Neural progenitor cell (in vitro differentiated cells): Measurements from ENCODE around the gene NUDT16L1. TPM values are rescaled to one million over a fixed set of nuclear protein-coding genes. Genes with fewer than 3 reads are reported as not detected.

Experiments used
- DNase-seq: peaks from one replicate; pipeline ENCODE4 v3.0.0-alpha.2; 2016; ENCODE audit warnings: low spot score
- H2AFZ ChIP-seq: fragments of 200-600 bp; sonication (generic); replicated peaks from 2 replicates; pipeline ENCODE4 v1.6.1; 2016; ENCODE audit warnings: antibody characterized with exemption
- H3F3A ChIP-seq: fragments of 200-600 bp; sonication (generic); 2 replicates; pipeline ENCODE4 v1.6.1; 2016; ENCODE audit warnings: antibody characterized with exemption, low read depth
- H3K27ac ChIP-seq: fragments of 200-600 bp; sonication (generic); 2 replicates; pipeline ENCODE4 v1.5.1; 2016; ENCODE audit warnings: mild to moderate bottlenecking
- H3K27me3 ChIP-seq: fragments of 200-600 bp; sonication (generic); 2 replicates; pipeline ENCODE4 v1.6.1; 2016; ENCODE audit warnings: mild to moderate bottlenecking, moderate library complexity
- H3K36me3 ChIP-seq: fragments of 200-600 bp; sonication (generic); 2 replicates; pipeline ENCODE4 v1.5.1; 2016
- H3K4me1 ChIP-seq: fragments of 200-600 bp; sonication (generic); 2 replicates; pipeline ENCODE4 v1.6.1; 2016; ENCODE audit warnings: mixed run types
- H3K4me2 ChIP-seq: fragments of 200-600 bp; sonication (generic); 2 replicates; pipeline ENCODE4 v1.6.1; 2016
- H3K4me3 ChIP-seq: fragments of 200-600 bp; sonication (generic); 2 replicates; pipeline ENCODE4 v1.5.1; 2016
- H3K79me2 ChIP-seq: fragments of 200-600 bp; sonication (generic); 2 replicates; pipeline ENCODE4 v1.6.1; 2016; ENCODE audit warnings: low read depth
- H3K9ac ChIP-seq: fragments of 200-600 bp; sonication (generic); 2 replicates; pipeline ENCODE4 v1.6.1; 2016
- H3K9me3 ChIP-seq: fragments of 200-600 bp; sonication (generic); 2 replicates; pipeline ENCODE4 v1.5.1; 2016; ENCODE audit warnings: low read depth
- H4K20me1 ChIP-seq: fragments of 200-600 bp; sonication (generic); 2 replicates; pipeline ENCODE4 v1.6.1; 2016; ENCODE audit warnings: low read depth
- H3K27ac Mint-ChIP-seq: 3 replicates; pipeline ENCODE4 v1.8.0; 2021; ENCODE audit warnings: mixed read lengths
- H3K27me3 Mint-ChIP-seq: 2 replicates; pipeline ENCODE4 v1.8.0; 2022; ENCODE audit warnings: low read depth, mild to moderate bottlenecking, inconsistent platforms, moderate library complexity, mixed read lengths; ENCODE audit not compliant: insufficient read depth
- H3K36me3 Mint-ChIP-seq: 3 replicates; pipeline ENCODE4 v1.8.0; 2021; ENCODE audit warnings: mixed read lengths
- H3K4me1 Mint-ChIP-seq: 3 replicates; pipeline ENCODE4 v1.8.0; 2021; ENCODE audit warnings: mixed read lengths
- H3K4me3 Mint-ChIP-seq: 3 replicates; pipeline ENCODE4 v1.8.0; 2021; ENCODE audit warnings: mild to moderate bottlenecking, moderate library complexity, mixed read lengths
- H3K9me3 Mint-ChIP-seq: 3 replicates; pipeline ENCODE4 v1.8.0; 2020; ENCODE audit warnings: mixed read lengths
- EZH2 ChIP-seq: fragments of 200-600 bp; sonication (generic); IDR thresholded peaks from 2 replicates; pipeline ENCODE4 v1.6.1; 2017; ENCODE audit warnings: antibody characterized with exemption, mild to moderate bottlenecking, moderate library complexity
- EZH2phosphoT487 ChIP-seq: fragments of 200-600 bp; sonication (generic); IDR thresholded peaks from 2 replicates; pipeline ENCODE4 v1.6.1; 2017; ENCODE audit warnings: antibody characterized with exemption
- total RNA-seq: library from RNA; depleted of rRNA; stranded (reverse); fragments of >200 nt; gene quantifications from 2 replicates; pipeline ENCODE4 v1.2.3, GENCODE V29; 2015; ENCODE audit warnings: low replicate concordance
- TF ChIP-seq, protein P1 (sequence below): fragments of 200-600 bp; sonication (generic); IDR thresholded peaks from 2 replicates; pipeline ENCODE4 v1.5.1; 2017; ENCODE audit warnings: antibody characterized with exemption, mild to moderate bottlenecking

NUDT16L1 gene
- total RNA-seq, 1 donor from 2014 or later, result 10.9 TPM

DNA sequence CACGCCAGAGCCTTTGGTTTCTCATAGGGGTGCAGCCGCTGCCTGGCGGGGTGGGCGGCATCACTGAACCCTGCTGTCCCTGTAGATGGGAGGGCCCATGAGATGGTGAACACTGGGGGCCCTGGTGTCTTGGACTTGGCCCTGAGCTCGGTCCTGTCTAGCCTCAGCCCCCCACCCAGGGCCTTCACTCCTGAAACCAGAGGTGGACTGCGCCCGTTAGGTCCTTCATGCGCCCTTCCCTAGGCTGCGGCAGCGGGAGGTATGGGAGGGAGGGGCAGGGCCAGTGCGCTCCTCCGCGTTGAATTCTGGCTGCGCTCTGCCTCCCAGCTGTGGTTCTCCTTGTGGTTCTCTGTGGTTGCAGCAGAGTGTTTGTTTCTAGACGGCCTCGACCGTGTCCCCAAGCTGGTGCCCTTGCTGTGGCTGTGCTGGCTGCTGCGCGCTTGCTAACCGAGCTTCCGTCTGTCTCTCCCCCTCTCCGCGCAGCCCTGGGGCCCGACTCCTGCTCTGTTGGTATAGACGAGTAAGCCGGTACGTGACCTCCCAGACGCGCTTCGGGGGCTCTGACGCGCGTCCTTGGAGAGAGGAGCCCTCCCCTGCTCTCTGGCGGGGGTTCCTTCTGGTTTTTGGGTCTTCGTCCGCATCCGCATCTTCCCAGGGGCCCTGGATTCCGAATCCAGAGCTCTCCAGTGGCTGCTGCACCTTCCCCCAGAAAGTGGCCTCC is 7.4 kb upstream of the NUDT16L1 start:
- Histone ChIP-seq H3K9ac (no peak overlapping the region), H3K4me2 (no peak overlapping the region), H3F3A (no peaks in the 10 kb centered on the region), H3K4me1 (no peaks in the 10 kb centered on the region), H3K79me2 (no peaks in the 10 kb centered on the region), H3K9me3 (no peaks in the 10 kb centered on the region), H4K20me1 (no peaks in the 10 kb centered on the region), H3K36me3 (no peaks in the 10 kb centered on the region), H3K27ac (no peak overlapping the region), H3K27me3 (no peaks in the 10 kb centered on the region), H3K4me3 (no peak overlapping the region), H2AFZ (no peak overlapping the region)
- Mint-ChIP-seq H3K27ac (no peak overlapping the region), H3K4me3 (no peak overlapping the region), H3K27me3 (peaks cover 4% of the 10 kb centered on the region), H3K36me3 (peaks cover 4% of the 10 kb centered on the region), H3K4me1 (no peaks in the 10 kb centered on the region), H3K9me3 (no peaks in the 10 kb centered on the region)
- DNase-seq, result no peak
- TF ChIP-seq EZH2 (no peak), EZH2phosphoT487 (no peak)
- TF ChIP-seq, protein P1, sequence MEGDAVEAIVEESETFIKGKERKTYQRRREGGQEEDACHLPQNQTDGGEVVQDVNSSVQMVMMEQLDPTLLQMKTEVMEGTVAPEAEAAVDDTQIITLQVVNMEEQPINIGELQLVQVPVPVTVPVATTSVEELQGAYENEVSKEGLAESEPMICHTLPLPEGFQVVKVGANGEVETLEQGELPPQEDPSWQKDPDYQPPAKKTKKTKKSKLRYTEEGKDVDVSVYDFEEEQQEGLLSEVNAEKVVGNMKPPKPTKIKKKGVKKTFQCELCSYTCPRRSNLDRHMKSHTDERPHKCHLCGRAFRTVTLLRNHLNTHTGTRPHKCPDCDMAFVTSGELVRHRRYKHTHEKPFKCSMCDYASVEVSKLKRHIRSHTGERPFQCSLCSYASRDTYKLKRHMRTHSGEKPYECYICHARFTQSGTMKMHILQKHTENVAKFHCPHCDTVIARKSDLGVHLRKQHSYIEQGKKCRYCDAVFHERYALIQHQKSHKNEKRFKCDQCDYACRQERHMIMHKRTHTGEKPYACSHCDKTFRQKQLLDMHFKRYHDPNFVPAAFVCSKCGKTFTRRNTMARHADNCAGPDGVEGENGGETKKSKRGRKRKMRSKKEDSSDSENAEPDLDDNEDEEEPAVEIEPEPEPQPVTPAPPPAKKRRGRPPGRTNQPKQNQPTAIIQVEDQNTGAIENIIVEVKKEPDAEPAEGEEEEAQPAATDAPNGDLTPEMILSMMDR, result no peak

DNA sequence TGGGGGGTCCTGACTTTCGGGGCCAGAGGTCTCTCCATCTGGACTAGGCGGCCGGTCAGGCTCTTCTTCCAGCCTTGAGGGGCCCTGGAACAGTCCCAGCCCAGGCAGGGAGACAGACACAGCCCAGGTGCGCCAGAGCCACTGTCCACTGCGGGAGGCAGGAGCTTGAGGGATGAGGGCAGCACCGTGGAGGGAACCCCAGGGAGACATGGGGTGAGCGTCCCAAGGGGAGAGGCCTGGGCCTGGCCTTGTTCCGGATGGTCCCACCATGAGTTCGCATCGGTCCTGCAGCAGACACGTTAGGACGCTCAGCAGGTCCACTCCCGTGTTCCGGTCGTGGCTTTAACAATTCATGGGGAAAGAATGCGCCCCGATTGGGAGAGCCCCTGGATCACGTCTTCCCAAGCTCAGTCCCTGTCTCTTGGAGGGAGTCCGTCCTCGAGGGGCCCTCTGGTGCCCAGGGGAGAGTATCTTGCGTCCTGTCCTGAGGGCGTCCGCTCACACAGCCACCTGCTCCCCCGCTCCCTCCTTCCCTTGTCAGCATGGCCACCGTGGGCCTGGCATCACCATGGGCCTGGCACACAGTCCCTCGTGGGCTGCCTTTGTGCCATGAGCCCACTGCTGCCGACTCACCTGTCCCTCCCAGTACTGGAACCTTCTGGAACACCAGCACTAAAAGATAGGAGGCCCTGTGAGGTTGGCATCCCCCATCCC is 6.7 kb upstream of the NUDT16L1 start:
- no peaks in the 10 kb centered on the region for H3K4me1 ChIP-seq
- H3F3A ChIP-seq, result no peaks in the 10 kb centered on the region
- Mint-ChIP-seq H3K36me3 (peaks cover 4% of the 10 kb centered on the region), H3K27me3 (peaks cover 4% of the 10 kb centered on the region), H3K9me3 (no peaks in the 10 kb centered on the region), H3K4me1 (no peaks in the 10 kb centered on the region), H3K4me3 (no peak overlapping the region), H3K27ac (no peak overlapping the region)
- H4K20me1 ChIP-seq, result no peaks in the 10 kb centered on the region
- H3K79me2 ChIP-seq, result no peaks in the 10 kb centered on the region
- no peak overlapping the region for H3K4me3 ChIP-seq
- H3K4me2 ChIP-seq, result no peak overlapping the region
- no peak overlapping the region for H3K9ac ChIP-seq
- H3K36me3 ChIP-seq, result no peaks in the 10 kb centered on the region
- no peak for TF ChIP-seq EZH2phosphoT487
- TF ChIP-seq EZH2, result no peak
- TF ChIP-seq, protein P1, result no peak
- no peak overlapping the region for H2AFZ ChIP-seq
- no peaks in the 10 kb centered on the region for H3K9me3 ChIP-seq
- H3K27ac ChIP-seq, result no peak overlapping the region
- no peak for DNase-seq
- H3K27me3 ChIP-seq, result no peaks in the 10 kb centered on the region

DNA sequence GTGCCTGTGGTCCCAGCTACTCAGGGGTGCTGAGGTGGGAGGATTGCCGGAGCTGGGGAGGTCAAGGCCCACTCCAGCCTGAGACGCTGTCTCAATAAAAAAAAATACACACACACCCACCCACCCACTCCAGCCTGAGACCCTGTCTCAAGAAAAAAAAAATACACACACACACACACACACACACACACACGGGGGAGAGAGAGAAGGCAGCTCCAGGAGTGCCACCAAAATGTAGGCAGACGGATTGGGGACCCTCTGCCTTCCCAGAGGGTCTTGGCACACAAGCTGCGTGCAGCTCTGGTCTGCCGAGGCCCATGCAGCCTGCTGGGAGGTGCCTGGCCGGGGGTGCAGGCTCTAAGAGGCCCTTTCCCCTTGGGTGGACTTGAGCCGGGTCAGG is 5.9 kb upstream of the NUDT16L1 start:
- Histone ChIP-seq H4K20me1 (no peaks in the 10 kb centered on the region), H3F3A (peaks cover 1% of the 10 kb centered on the region), H3K4me3 (no peak overlapping the region), H2AFZ (no peak overlapping the region), H3K9me3 (no peaks in the 10 kb centered on the region), H3K9ac (no peak overlapping the region), H3K79me2 (no peaks in the 10 kb centered on the region), H3K4me2 (no peak overlapping the region), H3K36me3 (no peaks in the 10 kb centered on the region), H3K4me1 (no peaks in the 10 kb centered on the region), H3K27me3 (no peaks in the 10 kb centered on the region), H3K27ac (no peak overlapping the region)
- no peak for DNase-seq
- Mint-ChIP-seq H3K36me3 (peaks cover 4% of the 10 kb centered on the region), H3K4me1 (no peaks in the 10 kb centered on the region), H3K27ac (no peak overlapping the region), H3K9me3 (no peaks in the 10 kb centered on the region), H3K4me3 (no peak overlapping the region), H3K27me3 (peaks cover 4% of the 10 kb centered on the region)
- no peak for TF ChIP-seq EZH2phosphoT487
- TF ChIP-seq, protein P1, result no peak
- no peak for TF ChIP-seq EZH2
